HEK293T (cell line): ENCODE data around the gene FAM114A2.

Source experiments
- CTCF ChIA-PET: fragments of 350-600 bp; formaldehyde crosslinking; extraction: SDS; loops from one replicate; lab custom pipeline; 2021; ENCODE audit warnings: antibody characterized with exemption, inconsistent platforms; lab: Yijun Ruan, JAX
- POLR2A ChIA-PET: fragments of 350-600 bp; formaldehyde crosslinking; extraction: SDS; loops from one replicate; lab custom pipeline; 2020; ENCODE audit warnings: antibody characterized with exemption, inconsistent platforms; lab: Yijun Ruan, JAX
- DNase-seq: peaks from one replicate; pipeline ENCODE4 v3.0.0; 2012; ENCODE audit warnings: mixed read lengths; ENCODE audit errors: extremely low spot score
- ARNT ChIP-seq: fragments of 450-650 bp; IDR thresholded peaks from 2 replicates; pipeline ENCODE4 v1.6.1; 2017; ENCODE audit warnings: mild to moderate bottlenecking
- BHLHE40 ChIP-seq: fragments of 450-650 bp; IDR thresholded peaks from 2 replicates; pipeline ENCODE4 v1.6.1; 2016; ENCODE audit warnings: mild to moderate bottlenecking, moderate library complexity, borderline replicate concordance
- CTBP1 ChIP-seq: fragments of 450-650 bp; IDR thresholded peaks from 2 replicates; pipeline ENCODE4 v1.6.1; 2016; ENCODE audit warnings: borderline replicate concordance
- ELF4 ChIP-seq: fragments of 450-650 bp; IDR thresholded peaks from 2 replicates; pipeline ENCODE4 v1.6.1; 2017; ENCODE audit warnings: antibody characterized with exemption
- FOXA1 ChIP-seq: fragments of 450-650 bp; IDR thresholded peaks from 2 replicates; pipeline ENCODE4 v1.6.1; 2016; ENCODE audit warnings: mild to moderate bottlenecking
- FOXK2 ChIP-seq: fragments of 450-650 bp; IDR thresholded peaks from 2 replicates; pipeline ENCODE4 v1.6.1; 2016; ENCODE audit warnings: mild to moderate bottlenecking
- FOXM1 ChIP-seq: fragments of 450-650 bp; IDR thresholded peaks from 2 replicates; pipeline ENCODE4 v1.6.1; 2017; ENCODE audit warnings: mild to moderate bottlenecking, borderline replicate concordance
- HDGF ChIP-seq: fragments of 450-650 bp; IDR thresholded peaks from 2 replicates; pipeline ENCODE4 v1.6.1; 2017; ENCODE audit warnings: antibody characterized with exemption, borderline replicate concordance
- L3MBTL2 ChIP-seq: fragments of 450-650 bp; conservative IDR thresholded peaks from 2 replicates; pipeline ENCODE4 v1.6.1; 2016; ENCODE audit warnings: mild to moderate bottlenecking
- LEF1 ChIP-seq: fragments of 450-650 bp; IDR thresholded peaks from 2 replicates; pipeline ENCODE4 v1.6.1; 2017; ENCODE audit warnings: mild to moderate bottlenecking, borderline replicate concordance
- NFRKB ChIP-seq: fragments of 450-650 bp; IDR thresholded peaks from 2 replicates; pipeline ENCODE4 v1.6.1; 2016; ENCODE audit warnings: mild to moderate bottlenecking, moderate library complexity
- SP1 ChIP-seq: fragments of 450-650 bp; IDR thresholded peaks from 2 replicates; pipeline ENCODE4 v1.6.1; 2017
- SUZ12 ChIP-seq: fragments of 450-650 bp; IDR thresholded peaks from 2 replicates; pipeline ENCODE4 v1.6.1; 2016; ENCODE audit warnings: mild to moderate bottlenecking
- TARDBP ChIP-seq: fragments of 450-650 bp; IDR thresholded peaks from 2 replicates; pipeline ENCODE4 v1.6.1; 2016
- ZNF384 ChIP-seq: fragments of 450-650 bp; IDR thresholded peaks from 2 replicates; pipeline ENCODE4 v1.6.1; 2016
- TF ChIP-seq, protein P1 (sequence below): fragments of 450-650 bp; IDR thresholded peaks from 2 replicates; pipeline ENCODE4 v1.6.1; 2016

The FAM114A2 gene

DNA sequence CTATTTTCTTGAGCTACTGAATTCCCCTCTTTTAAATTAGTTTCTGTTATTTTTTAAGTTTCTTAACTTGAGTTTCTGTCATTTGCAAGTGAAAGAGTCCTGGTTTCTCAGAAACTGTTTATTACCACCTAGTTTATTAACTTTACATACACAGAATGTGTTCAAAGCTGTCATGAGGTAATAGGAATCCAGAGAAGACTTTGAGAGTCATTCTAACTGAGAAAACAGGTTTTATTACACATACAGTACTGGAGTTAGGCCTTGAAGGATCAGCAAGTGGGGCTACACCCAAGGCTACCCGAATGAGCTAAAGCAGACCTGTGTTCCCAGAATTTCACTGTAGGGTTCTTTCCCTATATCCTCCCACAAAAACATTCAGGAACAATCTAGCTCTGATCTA lies 33.1 kb downstream of the FAM114A2 start:
- TF ChIP-seq SP1 (no peak), FOXM1 (no peak), BHLHE40 (no peak), LEF1 (no peak), FOXA1 (no peak), NFRKB (no peak), TARDBP (no peak), CTBP1 (no peak), SUZ12 (no peak), HDGF (no peak), FOXK2 (no peak), L3MBTL2 (no peak), ELF4 (no peak), ARNT (no peak), ZNF384 (no peak)
- TF ChIP-seq, protein P1, sequence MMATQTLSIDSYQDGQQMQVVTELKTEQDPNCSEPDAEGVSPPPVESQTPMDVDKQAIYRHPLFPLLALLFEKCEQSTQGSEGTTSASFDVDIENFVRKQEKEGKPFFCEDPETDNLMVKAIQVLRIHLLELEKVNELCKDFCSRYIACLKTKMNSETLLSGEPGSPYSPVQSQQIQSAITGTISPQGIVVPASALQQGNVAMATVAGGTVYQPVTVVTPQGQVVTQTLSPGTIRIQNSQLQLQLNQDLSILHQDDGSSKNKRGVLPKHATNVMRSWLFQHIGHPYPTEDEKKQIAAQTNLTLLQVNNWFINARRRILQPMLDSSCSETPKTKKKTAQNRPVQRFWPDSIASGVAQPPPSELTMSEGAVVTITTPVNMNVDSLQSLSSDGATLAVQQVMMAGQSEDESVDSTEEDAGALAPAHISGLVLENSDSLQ: no peak
- no peak for DNase-seq
- ChIA-PET POLR2A (no interaction called here), CTCF (no interaction called here)

DNA sequence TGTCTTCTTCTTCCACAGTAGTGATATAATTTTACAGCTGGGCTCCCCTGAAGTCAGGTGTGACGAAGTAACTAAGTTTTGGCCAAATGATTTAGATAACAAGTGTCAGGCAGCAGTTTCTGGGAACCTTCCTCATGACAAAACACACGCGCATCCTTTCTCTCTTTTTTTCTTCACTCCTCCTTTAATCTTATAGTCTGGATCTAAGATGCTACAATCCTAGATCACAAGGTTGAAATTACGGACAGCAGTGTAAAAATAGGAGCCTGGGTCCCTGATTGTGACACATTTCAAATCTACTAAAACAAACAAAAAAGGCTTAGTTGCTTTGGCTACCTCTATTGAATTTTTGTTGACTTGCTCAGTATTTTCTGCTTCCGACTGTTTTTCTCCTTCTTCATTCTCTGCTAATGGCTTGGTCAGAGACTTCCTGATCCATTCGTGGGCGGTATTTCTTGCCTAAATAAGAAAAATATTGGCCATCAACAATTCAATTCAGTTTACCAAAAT lies 36.1 kb downstream of the FAM114A2 start:
- POLR2A ChIA-PET: no interaction called here

DNA sequence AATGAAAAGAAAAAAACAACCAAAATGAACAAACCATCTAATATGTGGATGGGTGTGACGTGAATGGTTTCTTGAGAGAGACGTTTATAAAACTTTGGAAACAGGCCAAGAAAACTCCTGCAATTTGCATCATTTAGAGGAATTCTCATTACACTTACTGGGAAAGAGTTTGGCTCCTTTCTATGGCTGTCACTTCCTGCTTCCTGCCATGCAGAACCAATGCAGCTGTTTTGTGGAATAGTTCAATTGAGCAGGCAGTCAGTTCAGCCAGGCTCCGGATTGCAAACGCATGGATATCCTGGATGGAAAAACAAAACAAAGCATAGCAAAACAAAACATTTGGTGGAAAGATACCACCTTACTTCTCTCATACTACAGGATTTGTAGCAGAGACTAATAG lies 36.6 kb downstream of the FAM114A2 start:
- TF ChIP-seq CTBP1 (no peak), LEF1 (no peak), L3MBTL2 (no peak), SP1 (no peak), BHLHE40 (no peak), ZNF384 (no peak), FOXM1 (no peak)
- TF ChIP-seq, protein P1: no peak
- DNase-seq: no peak
- CTCF ChIA-PET: no interaction called here
- POLR2A ChIA-PET: no interaction called here

More for the DNA sequence above, 36.1 kb downstream of the FAM114A2 start:
- CTCF ChIA-PET: no interaction called here
- TF ChIP-seq FOXK2 (no peak), BHLHE40 (no peak), FOXM1 (no peak), NFRKB (no peak), ARNT (no peak), ZNF384 (no peak), ELF4 (no peak), HDGF (no peak), SUZ12 (no peak), TARDBP (no peak), CTBP1 (no peak), SP1 (no peak), L3MBTL2 (no peak), LEF1 (no peak), FOXA1 (no peak)
- TF ChIP-seq, protein P1: no peak
- no peak for DNase-seq

DNA sequence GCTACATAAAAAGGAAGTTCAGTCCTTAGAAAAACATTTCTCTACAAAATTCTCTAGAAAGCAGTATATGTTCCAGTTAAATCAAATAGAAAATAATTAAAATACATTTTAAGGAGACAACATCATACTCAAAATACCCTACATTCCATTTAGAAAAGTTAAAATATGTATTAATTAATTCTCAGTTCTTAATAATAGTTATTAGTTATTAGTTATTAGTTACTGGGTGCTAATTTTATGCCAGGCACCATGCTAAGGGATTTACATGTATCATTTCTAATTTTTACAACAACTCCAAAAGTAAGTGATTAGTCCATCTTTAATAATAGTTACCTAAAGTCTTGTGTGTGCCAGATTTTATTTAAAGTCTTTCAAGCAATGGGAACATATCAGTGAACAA lies 38.0 kb downstream of the FAM114A2 start:
- ChIA-PET POLR2A (no interaction called here), CTCF (no interaction called here)
- DNase-seq: no peak
- TF ChIP-seq FOXA1 (no peak), NFRKB (no peak), TARDBP (no peak), ARNT (no peak), SUZ12 (no peak), ELF4 (no peak), HDGF (no peak), SP1 (no peak)
- TF ChIP-seq, protein P1: no peak

DNA sequence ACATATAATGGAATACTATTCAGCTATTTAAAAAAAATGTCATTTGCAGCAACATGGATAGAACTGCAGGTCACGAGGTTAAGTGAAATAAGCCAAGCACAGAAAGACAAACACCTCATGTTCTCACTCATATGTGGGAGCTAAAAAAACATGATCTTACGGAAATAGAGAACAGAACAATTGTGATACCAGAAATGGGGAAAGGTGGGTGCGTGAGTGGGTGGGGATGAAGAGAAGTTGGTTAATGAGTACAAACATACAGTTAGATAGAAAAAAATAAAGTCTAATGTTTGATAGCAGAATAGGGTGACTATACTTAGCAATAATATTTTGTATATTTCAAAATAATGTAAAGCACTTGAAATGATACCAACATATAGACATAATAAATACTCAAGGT lies 38.7 kb downstream of the FAM114A2 start:
- no peak for DNase-seq
- CTCF ChIA-PET: no interaction called here

More for the DNA sequence above, 38.7 kb downstream of the FAM114A2 start:
- POLR2A ChIA-PET: no interaction called here
- TF ChIP-seq, protein P1: no peak
- no peak for TF ChIP-seq SP1
- TF ChIP-seq TARDBP: no peak
- no peak for TF ChIP-seq FOXA1
- no peak for TF ChIP-seq NFRKB
- TF ChIP-seq ZNF384: no peak
- no peak for TF ChIP-seq ELF4
- no peak for TF ChIP-seq HDGF
- TF ChIP-seq L3MBTL2: no peak
